Skeletal muscle tissue (tissue), 4 donors: ENCODE measurements around the gene LYZL2. TPM values are rescaled to one million over a fixed set of nuclear protein-coding genes. Genes with fewer than 3 reads are reported as not detected.

Experiments
- H3K27ac ChIP-seq: one replicate; pipeline ENCODE4 v1.7.0; 2013; ENCODE audit warnings: mild to moderate bottlenecking, low read depth, low read length, inconsistent platforms
- H3K27me3 ChIP-seq, 3 donors: one replicate each; pipeline ENCODE4 v1.7.0; 2013; ENCODE audit warnings: low read length in 3 of 3; ENCODE audit not compliant: control insufficient read depth in 3 of 3, insufficient read depth in 3 of 3
- H3K36me3 ChIP-seq, 3 donors: one replicate each; pipeline ENCODE4 v1.7.0; 2013; ENCODE audit warnings: low read length in 3 of 3; ENCODE audit not compliant: control insufficient read depth in 3 of 3, insufficient read depth in 3 of 3
- H3K4me1 ChIP-seq, 3 donors: one replicate each; pipeline ENCODE4 v1.7.0; 2013; ENCODE audit warnings: low read length in 3 of 3, mild to moderate bottlenecking in 3 of 3; ENCODE audit not compliant: control insufficient read depth in 3 of 3, insufficient read depth in 3 of 3
- H3K4me3 ChIP-seq, 3 donors: one replicate each; pipeline ENCODE4 v1.7.0; 2013; ENCODE audit warnings: low read length in 3 of 3
- H3K9ac ChIP-seq, 3 donors: one replicate each; pipeline ENCODE4 v1.7.0; 2013; ENCODE audit warnings: low read length in 3 of 3, mild to moderate bottlenecking in 3 of 3, moderate library complexity in 2 of 3, low read depth in 1 of 3
- H3K9me3 ChIP-seq, 3 donors: one replicate each; pipeline ENCODE4 v1.7.0; 2013; ENCODE audit warnings: low read length in 3 of 3; ENCODE audit not compliant: control insufficient read depth in 3 of 3
- total RNA-seq: library from RNA; depleted of rRNA; stranded (reverse); fragments of >200 nt; gene quantifications from one replicate; pipeline ENCODE4 v1.2.3, GENCODE V29; 2014
- donor health status: Osteomylitis.

The LYZL2 gene
- total RNA-seq, 1 donor from 2014 or later: not detected

GRCh38 chr10:30581779-30582380 lies 47.7 kb downstream of the LYZL2 start:
- no peak overlapping the region for H3K27ac ChIP-seq
- no peaks in the 10 kb centered on the region for H3K27me3 ChIP-seq
- no peaks in the 10 kb centered on the region for H3K9me3 ChIP-seq
- H3K4me1 ChIP-seq: peaks cover 5 to 9% (median 9%) of the 10 kb centered on the region in 3 donors
- H3K4me3 ChIP-seq: no peak overlapping the region
- no peaks in the 10 kb centered on the region for H3K36me3 ChIP-seq
- H3K9ac ChIP-seq: no peak overlapping the region

- Histone ChIP-seq H3K4me3 (no peak overlapping the region), H3K27me3 (no peaks in the 10 kb centered on the region), H3K36me3 (no peaks in the 10 kb centered on the region), H3K9ac (no peak overlapping the region), H3K27ac (no peak overlapping the region), H3K9me3 (no peaks in the 10 kb centered on the region), H3K4me1 (peaks cover 5 to 9% (median 9%) of the 10 kb centered on the region in 3 donors)
Measured at GRCh38 chr10:30580676-30581075, 48.9 kb downstream of the LYZL2 start.

- Histone ChIP-seq H3K4me3 (no peak overlapping the region), H3K27me3 (no peaks in the 10 kb centered on the region), H3K27ac (no peak overlapping the region), H3K9ac (no peak overlapping the region), H3K4me1 (peaks cover 5 to 9% (median 9%) of the 10 kb centered on the region in 3 donors), H3K9me3 (no peaks in the 10 kb centered on the region), H3K36me3 (no peaks in the 10 kb centered on the region)
Measured at GRCh38 chr10:30580241-30580640, 49.3 kb downstream of the LYZL2 start.

- Histone ChIP-seq H3K9me3 (no peaks in the 10 kb centered on the region), H3K36me3 (no peaks in the 10 kb centered on the region)
Measured at GRCh38 chr10:30579574-30579973, 50.0 kb downstream of the LYZL2 start.

DNA sequence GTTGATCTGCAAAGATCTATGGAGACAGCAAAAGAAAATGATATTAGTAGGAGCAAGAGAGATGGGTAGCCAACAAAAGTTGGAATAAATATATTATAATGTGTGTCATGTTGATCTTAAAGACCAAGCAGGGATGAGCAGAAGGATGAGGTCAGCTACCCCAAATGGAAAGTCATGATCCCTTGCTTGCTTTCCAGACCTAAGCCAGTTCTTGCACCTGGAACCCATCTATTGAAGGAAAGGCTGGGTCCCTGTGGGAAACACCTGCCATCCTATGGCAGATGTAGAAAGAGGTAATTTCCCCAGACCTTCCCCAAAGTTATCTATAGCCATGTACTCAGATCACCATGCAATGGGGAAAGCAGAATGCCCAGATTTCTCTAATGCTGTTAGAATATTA lies 52.5 kb downstream of the LYZL2 start:
- no peaks in the 10 kb centered on the region for H3K27me3 ChIP-seq
- no peaks in the 10 kb centered on the region for H3K4me1 ChIP-seq
- no peak overlapping the region for H3K27ac ChIP-seq
- no peak overlapping the region for H3K4me3 ChIP-seq
- no peak overlapping the region for H3K9ac ChIP-seq
- H3K36me3 ChIP-seq: no peaks in the 10 kb centered on the region
- H3K9me3 ChIP-seq: no peaks in the 10 kb centered on the region

More at GRCh38 chr10:30579574-30579973, 50.0 kb downstream of the LYZL2 start:
- Histone ChIP-seq H3K4me1 (peaks cover 5 to 9% (median 9%) of the 10 kb centered on the region in 3 donors), H3K4me3 (no peak overlapping the region), H3K27me3 (no peaks in the 10 kb centered on the region), H3K9ac (no peak overlapping the region), H3K27ac (no peak overlapping the region)

GRCh38 chr10:30576641-30577040 lies 52.9 kb downstream of the LYZL2 start:
- Histone ChIP-seq H3K4me1 (no peaks in the 10 kb centered on the region), H3K4me3 (no peak overlapping the region), H3K36me3 (no peaks in the 10 kb centered on the region), H3K9me3 (no peaks in the 10 kb centered on the region), H3K9ac (no peak overlapping the region), H3K27ac (no peak overlapping the region), H3K27me3 (no peaks in the 10 kb centered on the region)

DNA sequence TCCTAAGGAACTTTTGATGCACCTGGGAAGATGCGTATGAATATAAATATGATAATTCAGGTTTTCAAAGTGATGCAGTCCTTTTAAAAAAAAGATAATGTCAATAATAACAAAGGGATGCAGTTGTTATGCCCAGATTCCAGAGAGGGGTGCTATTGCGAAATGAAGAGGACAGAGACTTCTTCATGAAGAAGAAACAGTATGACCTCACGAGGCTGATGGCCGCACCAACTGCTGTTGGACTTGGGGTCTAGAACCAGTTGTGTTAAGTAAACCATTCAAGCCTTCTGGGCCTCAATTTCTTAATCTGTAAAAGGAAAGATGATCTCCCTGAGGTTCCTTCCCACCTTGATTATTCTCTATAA lies 55.1 kb downstream of the LYZL2 start:
- H3K9me3 ChIP-seq: no peaks in the 10 kb centered on the region
- no peak overlapping the region for H3K27ac ChIP-seq
- H3K4me3 ChIP-seq: no peak overlapping the region
- no peak overlapping the region for H3K9ac ChIP-seq
- no peaks in the 10 kb centered on the region for H3K36me3 ChIP-seq
- no peaks in the 10 kb centered on the region for H3K27me3 ChIP-seq
- no peaks in the 10 kb centered on the region for H3K4me1 ChIP-seq

DNA sequence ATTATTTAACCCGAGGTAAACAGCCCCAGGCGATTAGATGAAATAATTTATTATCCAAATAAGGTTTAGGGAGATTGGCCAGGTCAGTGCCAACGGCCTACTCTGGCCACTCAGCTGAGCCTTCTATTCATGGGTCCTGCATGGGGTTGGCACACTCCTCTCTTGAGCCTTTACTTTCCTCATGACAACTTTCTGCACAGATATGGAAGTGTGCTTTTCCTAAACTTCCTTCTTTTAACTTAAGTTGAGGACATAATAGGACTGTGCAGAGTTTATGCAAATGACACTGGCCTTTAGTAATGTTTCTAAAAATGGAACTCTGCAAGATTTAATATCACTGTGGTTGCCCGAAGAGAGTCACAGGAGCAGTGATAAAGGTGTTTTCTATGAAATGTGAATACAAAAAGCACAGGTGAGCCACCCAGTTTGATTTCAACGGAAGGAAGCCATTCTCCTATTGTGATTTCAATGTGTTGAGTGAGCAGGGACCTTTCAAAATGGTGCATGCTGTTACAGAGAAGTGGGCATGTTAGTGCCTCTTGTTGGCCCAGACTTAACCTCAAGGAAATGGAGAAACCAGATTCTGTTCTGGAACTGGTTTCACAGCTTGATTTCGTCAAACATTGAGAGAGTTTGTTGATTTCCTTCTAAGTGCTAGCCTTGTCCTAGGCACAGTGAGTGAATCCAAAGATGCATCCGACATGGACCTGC lies 55.7 kb downstream of the LYZL2 start:
- H3K27me3 ChIP-seq: no peaks in the 10 kb centered on the region
- H3K27ac ChIP-seq: no peak overlapping the region
- no peaks in the 10 kb centered on the region for H3K4me1 ChIP-seq
- H3K9me3 ChIP-seq: no peaks in the 10 kb centered on the region
- H3K36me3 ChIP-seq: no peaks in the 10 kb centered on the region
- no peak overlapping the region for H3K4me3 ChIP-seq
- H3K9ac ChIP-seq: no peak overlapping the region

- H3K9ac ChIP-seq: no peak overlapping the region
- no peak overlapping the region for H3K27ac ChIP-seq
- no peak overlapping the region for H3K4me3 ChIP-seq
- peaks cover 0 to 2% (median 0%) of the 10 kb centered on the region in 3 donors for H3K27me3 ChIP-seq
- H3K36me3 ChIP-seq: no peaks in the 10 kb centered on the region
- no peaks in the 10 kb centered on the region for H3K9me3 ChIP-seq
- H3K4me1 ChIP-seq: no peaks in the 10 kb centered on the region
Measured at GRCh38 chr10:30565449-30565848, 64.1 kb downstream of the LYZL2 start.

DNA sequence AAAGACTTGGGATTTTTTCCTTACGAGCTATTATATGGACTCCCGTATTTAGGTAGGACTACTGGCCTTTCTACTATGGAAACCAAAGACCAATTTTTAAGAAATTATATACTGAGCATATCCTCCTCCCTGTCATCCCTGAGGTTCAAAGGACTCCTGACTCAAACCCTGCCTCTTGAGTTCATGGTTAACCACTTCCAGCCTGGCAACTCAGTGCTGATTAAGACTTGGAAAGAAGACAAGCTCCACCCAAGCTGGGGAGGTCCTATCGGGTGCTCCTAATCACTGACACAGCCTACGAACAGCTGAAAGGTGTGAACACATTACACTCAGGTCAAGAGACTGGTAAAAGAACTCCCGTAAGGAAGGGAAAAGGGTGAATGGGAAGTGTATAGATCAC lies 66.8 kb downstream of the LYZL2 start:
- Histone ChIP-seq H3K9ac (no peak overlapping the region), H3K9me3 (no peaks in the 10 kb centered on the region), H3K27me3 (peaks cover 0 to 2% (median 0%) of the 10 kb centered on the region in 3 donors), H3K4me1 (no peaks in the 10 kb centered on the region), H3K4me3 (no peak overlapping the region), H3K36me3 (no peaks in the 10 kb centered on the region), H3K27ac (no peak overlapping the region)
